GM12878 (cell line): ENCODE measurements around the gene PDE1C. TPM values are rescaled to one million over a fixed set of nuclear protein-coding genes. Genes with fewer than 3 reads are reported as not detected.

ENCODE experiments used
- ATAC-seq: fragments of 200-7000 bp; cut with Tn5 transposase; 3 replicates; pipeline ENCODE4 v1.9.1; 2020; ENCODE audit warnings: mild to moderate bottlenecking, moderate library complexity
- BruUV-seq: library from RNA; stranded (reverse); fragments of 400-500 nt; replicated peaks from 2 replicates; lab custom pipeline; 2021; lab: Mats Ljungman, UMichigan
- CTCF ChIA-PET: fragments of 300-600 bp; sonication (Branson Sonifier 250); formaldehyde crosslinking; extraction: SDS; loops from one replicate; lab custom pipeline; 2021; ENCODE audit warnings: inconsistent platforms; lab: Yijun Ruan, JAX
- POLR2A ChIA-PET: fragments of 350-600 bp; formaldehyde crosslinking; extraction: SDS; loops from one replicate; lab custom pipeline; 2021; ENCODE audit warnings: inconsistent platforms; lab: Charles Lee
- RAD21 ChIA-PET: fragments of 300-600 bp; sonication (Branson Sonifier 250); formaldehyde crosslinking; loops from one replicate; lab custom pipeline; 2023; ENCODE audit warnings: antibody characterized with exemption; ENCODE audit not compliant: unreplicated experiment; lab: Charles Lee
- SMC1A ChIA-PET: fragments of 300-600 bp; sonication (Branson Sonifier 250); formaldehyde crosslinking; loops from one replicate; lab custom pipeline; 2023; ENCODE audit not compliant: unreplicated experiment, uncharacterized antibody; lab: Charles Lee
- DNase-seq: peaks from one replicate; pipeline ENCODE4 v3.0.0-alpha.2; 2011; ENCODE audit warnings: low read depth, low spot score
- FAIRE-seq: peaks from 3 replicates; lab custom pipeline; 2011; peaks lifted over from hg19 to GRCh38; lab: Jason Lieb, UNC
- H2AFZ ChIP-seq: 2 replicates; pipeline ENCODE4 v1.6.0; 2011; ENCODE audit warnings: low read depth, low read length, control low read depth; ENCODE audit not compliant: control insufficient read depth
- H3K27ac ChIP-seq: 2 replicates; pipeline ENCODE4 v1.5.1; 2011; ENCODE audit warnings: control low read depth; ENCODE audit not compliant: control insufficient read depth, insufficient read depth
- H3K27me3 ChIP-seq, 2 experiments: replicated peaks in 1 of 2; 2 replicates each; pipeline versions ENCODE4 v1.6.0 to v1.6.1; 2011; ENCODE audit warnings: low read length in 1 of 2; ENCODE audit not compliant: control insufficient read depth in 2 of 2, insufficient read depth in 2 of 2
- H3K36me3 ChIP-seq, 2 experiments: 2 replicates each; pipeline ENCODE4 v1.5.1; 2011; ENCODE audit warnings: low read length in 1 of 2; ENCODE audit not compliant: control insufficient read depth in 2 of 2, insufficient read depth in 2 of 2
- H3K4me1 ChIP-seq: 2 replicates; pipeline ENCODE4 v1.6.1; 2011; ENCODE audit warnings: mild to moderate bottlenecking, low read length, moderate library complexity, mixed read lengths; ENCODE audit not compliant: control insufficient read depth, insufficient read depth
- H3K4me2 ChIP-seq: 2 replicates; pipeline ENCODE4 v1.6.0; 2011; ENCODE audit warnings: control low read depth; ENCODE audit not compliant: control insufficient read depth, insufficient read depth
- H3K4me3 ChIP-seq: fragments of 200-600 bp; sonication (generic); 2 replicates; pipeline ENCODE4 v1.5.1; 2016
- H3K79me2 ChIP-seq: 2 replicates; pipeline ENCODE4 v1.6.0; 2011; ENCODE audit warnings: low read length; ENCODE audit not compliant: control insufficient read depth, insufficient read depth
- H3K9ac ChIP-seq: 2 replicates; pipeline ENCODE4 v1.8.0; 2011; ENCODE audit warnings: low read length, control low read depth, mixed read lengths; ENCODE audit not compliant: control insufficient read depth, insufficient read depth
- H3K9me3 ChIP-seq: replicated peaks from 3 replicates; pipeline ENCODE4 v1.5.1; 2011; ENCODE audit warnings: mild to moderate bottlenecking, low read length; ENCODE audit not compliant: control insufficient read depth, insufficient read depth
- H4K20me1 ChIP-seq: 2 replicates; pipeline ENCODE4 v1.6.0; 2011; ENCODE audit not compliant: control insufficient read depth, insufficient read depth
- NR2C2 ChIP-seq: IDR thresholded peaks from 2 replicates; pipeline ENCODE4 v1.6.1; 2011; ENCODE audit warnings: borderline replicate concordance, low read depth; ENCODE audit not compliant: control insufficient read depth, insufficient read length
- RB1 ChIP-seq: fragments of 450-650 bp; formaldehyde crosslinking; IDR thresholded peaks from 2 replicates; pipeline ENCODE4 v1.6.1; 2017; ENCODE audit warnings: mild to moderate bottlenecking, borderline replicate concordance
- TAF1 ChIP-seq: IDR thresholded peaks from 2 replicates; pipeline ENCODE4 v1.6.1; 2011; ENCODE audit warnings: mild to moderate bottlenecking, low read depth, low read length, borderline replicate concordance
- ZNF384 ChIP-seq: IDR thresholded peaks from 2 replicates; pipeline ENCODE4 v1.6.1; 2012; ENCODE audit warnings: low read depth, mild to moderate bottlenecking, low read length, improper control_type of control experiment, borderline replicate concordance
- WGBS: methylation state at CpG from one replicate; pipeline ENCODE4 v1.1.6; 2016; ENCODE audit warnings: low lambda C conversion rate; ENCODE audit not compliant: insufficient replicate concordance, insufficient coverage; ENCODE audit errors: missing lambda C conversion rate; 5-methylcytosine and 5-hydroxymethylcytosine counted together
- in situ Hi-C: fragments of 300-500 bp; cut with MboI; formaldehyde crosslinking; loops from 9 replicates; pipeline ENCODE4 v1.14.3; 2018; ENCODE audit warnings: mixed read lengths
- intact Hi-C: fragments of 100-400 bp; cut with micrococcal nuclease; formaldehyde crosslinking; loops from one replicate; pipeline ENCODE4 v1.14.2; 2022; ENCODE audit not compliant: unreplicated experiment
- polyA plus RNA-seq, 11 experiments: library from polyadenylated mRNA; depleted of rRNA in 4 of 11; unstranded in 6 of 11; stranded (reverse) in 5 of 11; fragments of >200 nt; fragmentation: Nextera tagmentation in 4 of 11; fragmentation: Illumina TruSeq in 1 of 11; extraction: Ambion mirVana in 4 of 11; extraction: Trizol in 1 of 11; gene quantifications; 1 replicate in 1 of 11; 2 replicates in 10 of 11; pipeline versions ENCODE4 v1.2.1 to v1.2.3, GENCODE V29; 2011 to 2016; ENCODE audit warnings: inconsistent platforms in 2 of 11, missing spikeins in 2 of 11, low read depth in 1 of 11
- total RNA-seq, 4 experiments: library from RNA; depleted of rRNA in 3 of 4; stranded (reverse); fragments of >200 nt in 3 of 4; fragmentation: Illumina TruSeq in 1 of 4; extraction: Trizol in 1 of 4; gene quantifications; 2 replicates each; pipeline versions ENCODE4 v1.2.1 to v1.2.3, GENCODE V29; 2013 to 2021
- TF ChIP-seq, protein P1 (sequence below): IDR thresholded peaks from 2 replicates; pipeline ENCODE4 v1.6.1; 2012; ENCODE audit warnings: improper control_type of control experiment, low read depth, low read length; ENCODE audit not compliant: insufficient replicate concordance

The PDE1C gene
- total and polyA plus RNA-seq, 10 of the 15 experiments (the other 5 are each of a cell fraction or from before 2014, with no cell fraction given): 0.29 to 2.3 (median 0.70) TPM

DNA sequence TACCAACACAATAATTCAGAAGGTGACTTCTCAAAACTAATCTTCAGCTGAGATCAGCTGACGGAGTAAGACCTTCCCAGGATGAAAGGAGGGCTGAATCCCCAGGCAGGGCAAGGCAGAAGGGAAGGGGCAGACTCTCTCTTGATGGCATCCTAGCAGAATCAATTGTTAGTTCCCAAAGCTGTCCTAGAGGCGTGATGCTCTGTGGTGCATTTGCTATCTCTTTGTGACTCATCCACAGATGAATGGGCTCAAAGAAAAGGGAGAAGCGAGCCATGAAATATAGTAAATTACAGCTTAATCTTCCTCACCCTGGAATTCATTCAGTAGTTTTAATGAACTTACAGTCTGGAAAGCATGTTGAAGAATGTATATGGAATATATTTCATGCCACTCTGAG, 37.2 kb downstream of the PDE1C start:
- in situ Hi-C loops: no loop called here
- RAD21 ChIA-PET: no interaction called here

More for the DNA sequence above, 37.2 kb downstream of the PDE1C start:
- Histone ChIP-seq H3K9me3 (no peaks in the 10 kb centered on the region; the same call in 2 of the 3 replicates), H3K4me3 (no peak overlapping the region), H3K4me2 (no peak overlapping the region), H3K36me3 (no peaks in the 10 kb centered on the region), H3K27me3 (peaks cover 1 to 3% of the 10 kb centered on the region in 2 experiments; a peak in 1 of 4 replicates), H3K79me2 (no peaks in the 10 kb centered on the region), H3K27ac (no peak overlapping the region), H2AFZ (no peak overlapping the region), H3K9ac (no peak overlapping the region), H4K20me1 (no peaks in the 10 kb centered on the region; the same call in 1 of the 2 replicates), H3K4me1 (no peaks in the 10 kb centered on the region)
- ATAC-seq: no peak
- intact Hi-C loops: no loop called here
- SMC1A ChIA-PET: interaction anchor here (1.0 to 1.4 kb wide), 2 partner anchors 16 to 288 kb away, joined by 3 to 4 read pairs; no protein-coding TSS in a partner anchor
- CTCF ChIA-PET: interaction anchor here (1.4 kb wide), 1 partner anchor 250 kb away, joined by 5 read pairs; no protein-coding TSS in a partner anchor
- POLR2A ChIA-PET: no interaction called here
- 31% methylated on average over 3 of the region's 3 CpGs for WGBS
- no peak for FAIRE-seq
- BruUV-seq: no TSS peak
- DNase-seq: no peak
- TF ChIP-seq RB1 (no peak), TAF1 (no peak), ZNF384 (no peak), NR2C2 (no peak)
- TF ChIP-seq, protein P1, sequence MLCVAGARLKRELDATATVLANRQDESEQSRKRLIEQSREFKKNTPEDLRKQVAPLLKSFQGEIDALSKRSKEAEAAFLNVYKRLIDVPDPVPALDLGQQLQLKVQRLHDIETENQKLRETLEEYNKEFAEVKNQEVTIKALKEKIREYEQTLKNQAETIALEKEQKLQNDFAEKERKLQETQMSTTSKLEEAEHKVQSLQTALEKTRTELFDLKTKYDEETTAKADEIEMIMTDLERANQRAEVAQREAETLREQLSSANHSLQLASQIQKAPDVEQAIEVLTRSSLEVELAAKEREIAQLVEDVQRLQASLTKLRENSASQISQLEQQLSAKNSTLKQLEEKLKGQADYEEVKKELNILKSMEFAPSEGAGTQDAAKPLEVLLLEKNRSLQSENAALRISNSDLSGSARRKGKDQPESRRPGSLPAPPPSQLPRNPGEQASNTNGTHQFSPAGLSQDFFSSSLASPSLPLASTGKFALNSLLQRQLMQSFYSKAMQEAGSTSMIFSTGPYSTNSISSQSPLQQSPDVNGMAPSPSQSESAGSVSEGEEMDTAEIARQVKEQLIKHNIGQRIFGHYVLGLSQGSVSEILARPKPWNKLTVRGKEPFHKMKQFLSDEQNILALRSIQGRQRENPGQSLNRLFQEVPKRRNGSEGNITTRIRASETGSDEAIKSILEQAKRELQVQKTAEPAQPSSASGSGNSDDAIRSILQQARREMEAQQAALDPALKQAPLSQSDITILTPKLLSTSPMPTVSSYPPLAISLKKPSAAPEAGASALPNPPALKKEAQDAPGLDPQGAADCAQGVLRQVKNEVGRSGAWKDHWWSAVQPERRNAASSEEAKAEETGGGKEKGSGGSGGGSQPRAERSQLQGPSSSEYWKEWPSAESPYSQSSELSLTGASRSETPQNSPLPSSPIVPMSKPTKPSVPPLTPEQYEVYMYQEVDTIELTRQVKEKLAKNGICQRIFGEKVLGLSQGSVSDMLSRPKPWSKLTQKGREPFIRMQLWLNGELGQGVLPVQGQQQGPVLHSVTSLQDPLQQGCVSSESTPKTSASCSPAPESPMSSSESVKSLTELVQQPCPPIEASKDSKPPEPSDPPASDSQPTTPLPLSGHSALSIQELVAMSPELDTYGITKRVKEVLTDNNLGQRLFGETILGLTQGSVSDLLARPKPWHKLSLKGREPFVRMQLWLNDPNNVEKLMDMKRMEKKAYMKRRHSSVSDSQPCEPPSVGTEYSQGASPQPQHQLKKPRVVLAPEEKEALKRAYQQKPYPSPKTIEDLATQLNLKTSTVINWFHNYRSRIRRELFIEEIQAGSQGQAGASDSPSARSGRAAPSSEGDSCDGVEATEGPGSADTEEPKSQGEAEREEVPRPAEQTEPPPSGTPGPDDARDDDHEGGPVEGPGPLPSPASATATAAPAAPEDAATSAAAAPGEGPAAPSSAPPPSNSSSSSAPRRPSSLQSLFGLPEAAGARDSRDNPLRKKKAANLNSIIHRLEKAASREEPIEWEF: no peak
